ENCODE measurements around the gene HMX1. TPM values are rescaled to one million over a fixed set of nuclear protein-coding genes. Genes with fewer than 3 reads are reported as not detected.

Gene HMX1
- polyA plus RNA-seq, 1 donor (not counting 4 experiments of a cell fraction or from before 2014, with no cell fraction given), result not detected

DNA sequence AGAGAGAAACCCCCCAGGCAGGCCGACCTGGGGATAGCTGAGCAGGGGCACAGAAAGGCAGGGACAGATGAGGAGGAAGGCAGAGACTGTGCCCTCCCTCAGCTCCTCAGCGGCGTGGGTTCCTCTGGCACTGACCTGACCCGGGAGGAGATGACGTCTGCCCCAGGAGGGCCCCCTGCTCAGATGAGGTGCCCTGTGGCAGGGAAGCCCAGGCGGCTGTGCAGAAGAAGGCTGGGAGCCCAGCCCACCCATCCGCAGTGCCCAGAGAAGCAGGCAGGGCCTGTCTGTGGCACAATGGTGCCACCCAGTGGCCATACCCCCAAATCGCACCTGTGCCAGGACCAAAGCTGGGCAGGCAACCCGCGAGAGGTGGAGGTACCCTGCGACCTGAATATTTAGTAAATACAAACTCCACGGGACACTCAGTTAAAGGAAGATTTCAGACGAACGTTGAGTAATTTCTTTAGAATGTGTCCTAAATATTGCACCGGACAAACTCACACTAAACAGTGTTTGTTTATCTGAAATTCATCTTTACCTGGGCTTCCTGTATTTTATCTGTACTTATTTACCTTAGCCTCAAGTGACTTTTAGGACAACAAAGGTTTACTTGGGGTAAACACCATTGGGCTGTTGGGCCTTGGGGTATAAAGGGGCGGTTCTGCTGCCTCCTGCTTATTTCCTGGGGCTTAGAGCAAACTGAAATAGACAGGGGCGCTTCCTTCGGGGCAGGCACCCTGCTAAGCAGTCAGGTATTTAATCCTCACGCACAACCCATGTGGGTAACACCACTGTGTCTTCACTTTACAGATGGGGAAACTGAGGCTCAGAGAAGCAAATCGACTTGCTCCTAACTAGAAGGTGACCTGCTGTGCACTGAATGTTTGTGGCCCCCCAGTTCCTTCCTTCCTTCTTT lies 46.5 kb upstream of the HMX1 start:
- Histone ChIP-seq H3K9me1 (ENCODE audit: control insufficient read depth, extremely low read depth, insufficient read depth, low read length) (no peaks in the 10 kb centered on the region), H2AFZ (ENCODE audit: control insufficient read depth, low read length) (no peak overlapping the region), H3K79me2 (ENCODE audit: control insufficient read depth, insufficient read depth, low read length) (no peaks in the 10 kb centered on the region), H3K27me3 (ENCODE audit: control insufficient read depth, extremely low read depth, insufficient read depth, low read length) (no peaks in the 10 kb centered on the region), H3K4me3 (ENCODE audit: control insufficient read depth in 2 of 3, extremely low read depth in 1 of 3, insufficient read depth in 2 of 3, low read depth in 1 of 3, low read length in 3 of 3) (no peak overlapping the region), H3K9ac (ENCODE audit: control insufficient read depth, extremely low read depth, insufficient read depth, low read length) (no peak overlapping the region), H3K9me3 (ENCODE audit: control insufficient read depth, low read depth, low read length) (no peaks in the 10 kb centered on the region), H3K4me1 (ENCODE audit: control insufficient read depth, extremely low read depth, insufficient read depth, low read length) (no peaks in the 10 kb centered on the region), H3K36me3 (ENCODE audit: control insufficient read depth in 2 of 2, extremely low read depth in 1 of 2, insufficient read depth in 2 of 2, low read length in 2 of 2) (no peaks in the 10 kb centered on the region), H3K4me2 (ENCODE audit: control insufficient read depth, extremely low read depth, insufficient read depth, low read depth, low read length) (no peak overlapping the region), H3K27ac (ENCODE audit: control insufficient read depth, insufficient read depth, low read length) (no peak overlapping the region), H4K20me1 (ENCODE audit: control insufficient read depth, extremely low read depth, insufficient read depth, low read length) (peaks cover 2% of the 10 kb centered on the region)
- FAIRE-seq (no peak), DNase-seq (ENCODE audit: low read depth, low spot score) (no peak)
- dilution Hi-C loops (cut with MboI; ENCODE audit: extremely low pct_ligation_motif_present, low sequenced_read_pairs), result no loop called here
- no peak for TF ChIP-seq EZH2 (IDR thresholded peaks at IDR 0.05; ENCODE audit: low read length)
- TF ChIP-seq, protein P1, sequence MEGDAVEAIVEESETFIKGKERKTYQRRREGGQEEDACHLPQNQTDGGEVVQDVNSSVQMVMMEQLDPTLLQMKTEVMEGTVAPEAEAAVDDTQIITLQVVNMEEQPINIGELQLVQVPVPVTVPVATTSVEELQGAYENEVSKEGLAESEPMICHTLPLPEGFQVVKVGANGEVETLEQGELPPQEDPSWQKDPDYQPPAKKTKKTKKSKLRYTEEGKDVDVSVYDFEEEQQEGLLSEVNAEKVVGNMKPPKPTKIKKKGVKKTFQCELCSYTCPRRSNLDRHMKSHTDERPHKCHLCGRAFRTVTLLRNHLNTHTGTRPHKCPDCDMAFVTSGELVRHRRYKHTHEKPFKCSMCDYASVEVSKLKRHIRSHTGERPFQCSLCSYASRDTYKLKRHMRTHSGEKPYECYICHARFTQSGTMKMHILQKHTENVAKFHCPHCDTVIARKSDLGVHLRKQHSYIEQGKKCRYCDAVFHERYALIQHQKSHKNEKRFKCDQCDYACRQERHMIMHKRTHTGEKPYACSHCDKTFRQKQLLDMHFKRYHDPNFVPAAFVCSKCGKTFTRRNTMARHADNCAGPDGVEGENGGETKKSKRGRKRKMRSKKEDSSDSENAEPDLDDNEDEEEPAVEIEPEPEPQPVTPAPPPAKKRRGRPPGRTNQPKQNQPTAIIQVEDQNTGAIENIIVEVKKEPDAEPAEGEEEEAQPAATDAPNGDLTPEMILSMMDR (optimal IDR thresholded peaks at IDR 0.05 in 1 of 3, IDR thresholded peaks at IDR 0.05 in 1 of 3, conservative IDR thresholded peaks at IDR 0.05 in 1 of 3; ENCODE audit: extremely low read depth in 1 of 3, insufficient read depth in 2 of 3, low read length in 3 of 3), result peak; percentile 86 to 96 (median 90)

DNA sequence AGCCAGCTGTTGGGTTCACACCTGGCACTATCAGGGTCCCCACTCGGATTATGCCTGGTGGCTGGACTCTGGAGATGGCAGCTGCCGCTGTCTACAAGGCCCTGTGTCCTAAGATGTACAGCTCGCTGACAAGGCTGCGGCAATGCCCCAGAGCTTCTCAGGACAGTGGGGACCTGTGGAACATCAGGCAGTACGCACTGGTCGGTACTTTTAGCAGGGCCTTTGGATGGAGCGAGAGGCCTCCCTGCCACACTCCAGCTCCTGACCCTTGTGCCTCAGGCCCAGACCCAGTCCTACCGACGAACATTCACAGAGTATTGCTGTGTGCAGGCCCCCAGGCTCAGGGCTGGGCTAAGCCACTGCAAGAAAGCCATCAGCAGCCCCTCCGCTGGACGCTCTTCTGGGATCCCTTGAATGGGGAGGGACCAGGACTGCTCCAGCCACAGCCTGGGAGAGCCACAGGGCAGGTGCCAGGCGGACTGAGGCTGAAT lies 45.7 kb upstream of the HMX1 start:
- no peak overlapping the region for H2AFZ ChIP-seq (ENCODE audit: control insufficient read depth, low read length)
- no peak overlapping the region for H3K4me2 ChIP-seq (ENCODE audit: control insufficient read depth, extremely low read depth, insufficient read depth, low read depth, low read length)
- dilution Hi-C loops (cut with MboI; ENCODE audit: extremely low pct_ligation_motif_present, low sequenced_read_pairs), result no loop called here
- H3K4me3 ChIP-seq (ENCODE audit: control insufficient read depth in 2 of 3, extremely low read depth in 1 of 3, insufficient read depth in 2 of 3, low read depth in 1 of 3, low read length in 3 of 3), result no peak overlapping the region
- TF ChIP-seq EZH2 (IDR thresholded peaks at IDR 0.05; ENCODE audit: low read length), result no peak
- TF ChIP-seq, protein P1 (optimal IDR thresholded peaks at IDR 0.05 in 1 of 3, IDR thresholded peaks at IDR 0.05 in 1 of 3, conservative IDR thresholded peaks at IDR 0.05 in 1 of 3; ENCODE audit: extremely low read depth in 1 of 3, insufficient read depth in 2 of 3, low read length in 3 of 3), result no peak
- H3K36me3 ChIP-seq (ENCODE audit: control insufficient read depth in 2 of 2, extremely low read depth in 1 of 2, insufficient read depth in 2 of 2, low read length in 2 of 2), result no peaks in the 10 kb centered on the region
- H3K9me1 ChIP-seq (ENCODE audit: control insufficient read depth, extremely low read depth, insufficient read depth, low read length), result no peaks in the 10 kb centered on the region
- H3K27me3 ChIP-seq (ENCODE audit: control insufficient read depth, extremely low read depth, insufficient read depth, low read length), result no peaks in the 10 kb centered on the region
- DNase-seq (ENCODE audit: low read depth, low spot score) (no peak), FAIRE-seq (no peak)
- no peaks in the 10 kb centered on the region for H3K4me1 ChIP-seq (ENCODE audit: control insufficient read depth, extremely low read depth, insufficient read depth, low read length)
- no peak overlapping the region for H3K27ac ChIP-seq (ENCODE audit: control insufficient read depth, insufficient read depth, low read length)
- no peaks in the 10 kb centered on the region for H3K79me2 ChIP-seq (ENCODE audit: control insufficient read depth, insufficient read depth, low read length)
- peaks cover 2% of the 10 kb centered on the region for H4K20me1 ChIP-seq (ENCODE audit: control insufficient read depth, extremely low read depth, insufficient read depth, low read length)
- no peak overlapping the region for H3K9ac ChIP-seq (ENCODE audit: control insufficient read depth, extremely low read depth, insufficient read depth, low read length)
- H3K9me3 ChIP-seq (ENCODE audit: control insufficient read depth, low read depth, low read length), result no peaks in the 10 kb centered on the region

Measured in keratinocyte (primary cell).